K562 (cell line): Measurements from ENCODE around the gene WSCD2. TPM values are rescaled to one million over a fixed set of nuclear protein-coding genes. Genes with fewer than 3 reads are reported as not detected.

Source experiments
- ATAC-seq: fragments of 200-7000 bp; cut with Tn5 transposase; 3 replicates; pipeline ENCODE4 v1.9.1; 2020; ENCODE audit warnings: moderate library complexity
- BruUV-seq: library from RNA; stranded (reverse); fragments of 400-500 nt; replicated peaks from 2 replicates; lab custom pipeline; 2021; lab: Mats Ljungman, UMichigan
- CTCF ChIA-PET: fragments of 300-600 bp; formaldehyde crosslinking; extraction: SDS; loops from one replicate; lab custom pipeline; 2021; ENCODE audit warnings: low intra/inter-chr PET ratio; lab: Yijun Ruan, JAX
- POLR2A ChIA-PET: fragments of 300-600, 350-650 bp; sonication (Branson Sonifier 250); formaldehyde crosslinking; extraction: SDS; loops from one replicate; lab custom pipeline; 2021; ENCODE audit warnings: antibody characterized with exemption, inconsistent platforms; lab: Yijun Ruan, JAX
- DNase-seq, 4 experiments: peaks; one replicate each; pipeline versions ENCODE4 v3.0.0 to v3.0.0-alpha.2; 2011 to 2018; ENCODE audit warnings: low spot score in 3 of 4, mixed read lengths in 3 of 4; ENCODE audit errors: extremely low read depth in 1 of 4
- FAIRE-seq: peaks from 2 replicates; lab custom pipeline; 2011; peaks lifted over from hg19 to GRCh38; lab: Jason Lieb, UNC
- H2AFZ ChIP-seq: 2 replicates; pipeline ENCODE4 v1.6.0; 2011; ENCODE audit warnings: low read depth, low read length, control low read depth, inconsistent platforms
- H3K27ac ChIP-seq: fragments of 200-600 bp; 3 replicates; pipeline ENCODE4 v1.8.0; 2011; ENCODE audit warnings: low read depth, mild to moderate bottlenecking, control low read depth, inconsistent platforms, low read length, moderate library complexity, mixed read lengths; ENCODE audit errors: extremely low read depth
- H3K27me3 ChIP-seq, 2 experiments: fragments of 300-600 bp in 1 of 2; 2 replicates in 1 of 2; 3 replicates in 1 of 2; pipeline versions ENCODE4 v1.6.0 to v1.8.0; 2011; ENCODE audit warnings: inconsistent platforms in 2 of 2, low read length in 2 of 2, mild to moderate bottlenecking in 1 of 2, mixed read lengths in 1 of 2, moderate library complexity in 1 of 2; ENCODE audit not compliant: control insufficient read depth in 2 of 2, insufficient read depth in 2 of 2
- H3K36me3 ChIP-seq: fragments of 300-600 bp; 3 replicates; pipeline ENCODE4 v1.8.0; 2011; ENCODE audit warnings: mild to moderate bottlenecking, low read length, inconsistent platforms; ENCODE audit not compliant: control insufficient read depth, insufficient read depth
- H3K4me1 ChIP-seq, 2 experiments: fragments of 200-600 bp in 1 of 2; replicated peaks in 1 of 2; 2 replicates in 1 of 2; 3 replicates in 1 of 2; pipeline versions ENCODE4 v1.5.1 to v1.8.0; 2011; ENCODE audit warnings: inconsistent platforms in 2 of 2, low read length in 2 of 2, mild to moderate bottlenecking in 1 of 2, mixed read lengths in 1 of 2, moderate library complexity in 1 of 2; ENCODE audit not compliant: control insufficient read depth in 2 of 2, insufficient read depth in 2 of 2
- H3K4me2 ChIP-seq: 2 replicates; pipeline ENCODE4 v1.6.1; 2011; ENCODE audit warnings: low read length, control low read depth, inconsistent platforms, mixed read lengths; ENCODE audit not compliant: insufficient read depth
- H3K4me3 ChIP-seq: fragments of 200-600 bp; sonication (generic), shearing (Covaris generic); 2 replicates; pipeline ENCODE4 v1.5.1; 2016; ENCODE audit warnings: control low read depth, inconsistent platforms
- H3K79me2 ChIP-seq: fragments of 200-600 bp; 3 replicates; pipeline ENCODE4 v1.8.0; 2011; ENCODE audit warnings: low read length, inconsistent platforms; ENCODE audit not compliant: control insufficient read depth, insufficient read depth
- H3K9ac ChIP-seq, 2 experiments: 2 replicates each; pipeline versions ENCODE4 v1.6.0 to v1.6.1; 2011; ENCODE audit warnings: low read depth in 2 of 2, low read length in 2 of 2, control low read depth in 1 of 2, inconsistent platforms in 1 of 2, mild to moderate bottlenecking in 1 of 2, mixed read lengths in 1 of 2; ENCODE audit not compliant: insufficient read depth in 1 of 2
- H3K9me1 ChIP-seq: one replicate; pipeline ENCODE4 v1.6.0; 2011; ENCODE audit warnings: inconsistent platforms, mild to moderate bottlenecking, low read length, moderate library complexity; ENCODE audit not compliant: control insufficient read depth, insufficient read depth
- H3K9me3 ChIP-seq: replicated peaks from 2 replicates; pipeline ENCODE4 v1.5.1; 2011; ENCODE audit warnings: low read depth, low read length, inconsistent platforms; ENCODE audit not compliant: control insufficient read depth, insufficient read depth
- H4K20me1 ChIP-seq: replicated peaks from 2 replicates; pipeline ENCODE4 v1.6.1; 2011; ENCODE audit warnings: low read length, inconsistent platforms, mixed read lengths; ENCODE audit not compliant: control insufficient read depth, insufficient read depth
- ATF1 ChIP-seq, 2 experiments: fragments of 450-650 bp in 1 of 2; IDR thresholded peaks; 2 replicates each; pipeline ENCODE4 v1.6.1; 2016; ENCODE audit warnings: missing compliant biosample characterization in 1 of 2, missing genetic modification characterization in 1 of 2
- BCOR ChIP-seq: fragments of 450-650 bp; IDR thresholded peaks from 2 replicates; pipeline ENCODE4 v1.6.1; 2016
- CHAMP1 ChIP-seq: fragments of 450-650 bp; IDR thresholded peaks from 2 replicates; pipeline ENCODE4 v1.6.1; 2016; ENCODE audit warnings: mild to moderate bottlenecking
- DMBX1 ChIP-seq: fragments of 250-450 bp; sonication (Bioruptor Pico); IDR thresholded peaks from 2 replicates; pipeline ENCODE4 v1.8.0; 2022; ENCODE audit warnings: inconsistent platforms, mild to moderate bottlenecking, moderate library complexity, borderline replicate concordance
- EP400 ChIP-seq: fragments of 450-650 bp; IDR thresholded peaks from 2 replicates; pipeline ENCODE4 v1.6.1; 2017; ENCODE audit warnings: antibody characterized with exemption, mild to moderate bottlenecking, moderate library complexity
- ETV5 ChIP-seq: sonication (generic); formaldehyde crosslinking; IDR thresholded peaks from 2 replicates; pipeline ENCODE4 v1.4.0; 2020; ENCODE audit warnings: low read depth, mild to moderate bottlenecking, missing genetic modification reagents
- HDAC1 ChIP-seq, 2 experiments: fragments of 450-650 bp; IDR thresholded peaks; 2 replicates each; pipeline ENCODE4 v1.6.1; 2016 to 2017; ENCODE audit warnings: inconsistent platforms in 1 of 2, mild to moderate bottlenecking in 1 of 2, moderate library complexity in 1 of 2
- HDAC3 ChIP-seq: fragments of 450-650 bp; IDR thresholded peaks from 2 replicates; pipeline ENCODE4 v1.6.1; 2018; ENCODE audit warnings: borderline replicate concordance, mild to moderate bottlenecking, moderate library complexity; ENCODE audit not compliant: partially characterized antibody
- KDM1A ChIP-seq, 2 experiments: fragments of 450-650 bp; IDR thresholded peaks; 2 replicates each; pipeline ENCODE4 v1.6.1; 2016; ENCODE audit warnings: mild to moderate bottlenecking in 2 of 2
- PHB ChIP-seq: fragments of 250-450 bp; sonication (Bioruptor Pico); IDR thresholded peaks from 2 replicates; pipeline ENCODE4 v1.5.0; 2021
- POLR2AphosphoS5 ChIP-seq: IDR thresholded peaks from 2 replicates; pipeline ENCODE4 v1.6.1; 2011; ENCODE audit warnings: mild to moderate bottlenecking, low read depth, low read length, moderate library complexity; ENCODE audit not compliant: control insufficient read depth, insufficient read depth
- RB1 ChIP-seq: fragments of 450-650 bp; IDR thresholded peaks from 2 replicates; pipeline ENCODE4 v1.6.1; 2017; ENCODE audit warnings: low read depth, mild to moderate bottlenecking
- RBM25 ChIP-seq: fragments of 200-400 bp; formaldehyde crosslinking; IDR thresholded peaks from 2 replicates; pipeline ENCODE4 v1.6.1; 2018; ENCODE audit warnings: low read length, low read depth, moderate library complexity; ENCODE audit not compliant: severe bottlenecking
- SP1 ChIP-seq: sonication (generic); formaldehyde crosslinking; IDR thresholded peaks from 2 replicates; pipeline ENCODE4 v1.8.1; 2022; ENCODE audit warnings: mild to moderate bottlenecking, missing genetic modification reagents
- ZFP36 ChIP-seq: fragments of 150-350 bp; IDR thresholded peaks from 2 replicates; pipeline ENCODE4 v1.6.1; 2018; ENCODE audit warnings: low read length, low read depth; ENCODE audit not compliant: partially characterized antibody
- ZNF121 ChIP-seq: sonication (generic); formaldehyde crosslinking; conservative IDR thresholded peaks from 2 replicates; pipeline ENCODE4 v1.8.0; 2022; ENCODE audit warnings: missing genetic modification reagents
- ZNF174 ChIP-seq: fragments of 250-450 bp; sonication (Bioruptor Pico); IDR thresholded peaks from 2 replicates; pipeline ENCODE4 v1.4.0; 2020; ENCODE audit warnings: mild to moderate bottlenecking
- ZNF274 ChIP-seq: IDR thresholded peaks from 2 replicates; pipeline ENCODE4 v1.6.1; 2011; ENCODE audit warnings: low read depth, mild to moderate bottlenecking, low read length, moderate library complexity, borderline replicate concordance
- ZNF699 ChIP-seq: fragments of 250-450 bp; sonication (Bioruptor Pico); IDR thresholded peaks from 2 replicates; pipeline ENCODE4 v1.8.0; 2021; ENCODE audit warnings: mild to moderate bottlenecking, moderate library complexity; ENCODE audit not compliant: insufficient replicate concordance
- ZNF707 ChIP-seq: fragments of 250-450 bp; sonication (Bioruptor Pico); conservative IDR thresholded peaks from 2 replicates; pipeline ENCODE4 v1.8.0; 2022; ENCODE audit warnings: inconsistent platforms, mild to moderate bottlenecking, moderate library complexity
- WGBS: fragments of 100-300 bp; shearing (Covaris generic); methylation state at CpG from one replicate; pipeline ENCODE4 v1.1.6; 2016; ENCODE audit warnings: low coverage, mixed read lengths; ENCODE audit not compliant: insufficient coverage; ENCODE audit errors: missing lambda C conversion rate; 5-methylcytosine and 5-hydroxymethylcytosine counted together
- in situ Hi-C: fragments of 300-500 bp; cut with MboI; formaldehyde crosslinking; loops from 4 replicates; pipeline ENCODE4 v1.15.0; 2018; ENCODE audit warnings: inconsistent platforms, mixed read lengths
- intact Hi-C: fragments of 100-400 bp; cut with micrococcal nuclease; formaldehyde crosslinking; loops from 2 replicates; pipeline ENCODE4 v1.14.2; 2022
- polyA plus RNA-seq, 8 experiments: library from polyadenylated mRNA; depleted of rRNA in 4 of 8; stranded (reverse) in 5 of 8; unstranded in 3 of 8; fragments of >200 nt; fragmentation: Nextera tagmentation in 2 of 8; fragmentation: Illumina TruSeq in 1 of 8; extraction: Ambion mirVana in 2 of 8; extraction: Trizol in 1 of 8; gene quantifications; 2 replicates each; pipeline versions ENCODE4 v1.2.1 to v1.2.3, GENCODE V29; 2011 to 2014; ENCODE audit warnings: inconsistent platforms in 1 of 8, missing spikeins in 1 of 8
- total RNA-seq, 7 experiments: library from RNA; depleted of rRNA in 6 of 7; stranded (reverse); fragments of >200 nt in 6 of 7; fragmentation: Illumina TruSeq in 2 of 7; extraction: Trizol in 2 of 7; gene quantifications; 2 replicates each; pipeline versions ENCODE4 v1.2.1 to v1.2.3, GENCODE V29; 2011 to 2021; ENCODE audit warnings: low replicate concordance in 1 of 7
- TF ChIP-seq, protein P1 (sequence below): sonication (generic); formaldehyde crosslinking; IDR thresholded peaks from 2 replicates; pipeline ENCODE4 v1.8.1; 2023; ENCODE audit warnings: mild to moderate bottlenecking, missing genetic modification reagents, moderate library complexity

WSCD2 gene
- total and polyA plus RNA-seq, 9 of the 15 experiments (the other 6 are each of a cell fraction or from before 2014, with no cell fraction given) = 0.72 to 14.1 (median 4.0) TPM

GRCh38 chr12:108297424-108297823 lies 168.3 kb downstream of the WSCD2 start:
- no peak overlapping the region for H3K4me2 ChIP-seq
- no TSS peak for BruUV-seq
- FAIRE-seq (no peak), ATAC-seq (no peak), DNase-seq (no peak)
- POLR2A ChIA-PET = interaction anchor here (0.6 kb wide), 1 partner anchor 11 kb away, joined by 3 read pairs; no protein-coding TSS in a partner anchor
- no peaks in the 10 kb centered on the region for H3K36me3 ChIP-seq
- H4K20me1 ChIP-seq = 0 out of 2 replicates have a peak, but pooled peaks cover 5% of the 10 kb centered on the region
- H3K4me1 ChIP-seq = no peaks in the 10 kb centered on the region
- H3K9ac ChIP-seq = no peak overlapping the region
- H3K79me2 ChIP-seq = no peaks in the 10 kb centered on the region
- H2AFZ ChIP-seq = no peak overlapping the region
- in situ Hi-C loops (no loop called here), intact Hi-C loops (no loop called here)
- H3K27me3 ChIP-seq = peaks cover 10 to 16% of the 10 kb centered on the region in 2 experiments; a peak in 4 of 5 replicates
- 9% methylated on average over 2 of the region's 2 CpGs for WGBS
- H3K9me1 ChIP-seq = no peaks in the 10 kb centered on the region
- no peak overlapping the region for H3K4me3 ChIP-seq
- H3K27ac ChIP-seq = no peak overlapping the region
- H3K9me3 ChIP-seq = no peaks in the 10 kb centered on the region
- CTCF ChIA-PET = no interaction called here
- TF ChIP-seq RB1 (no peak), ZNF174 (no peak), RBM25 (peak; percentile 98), ZFP36 (peak; percentile 90), DMBX1 (no peak), HDAC1 (IDR thresholded peaks at IDR 0.05) (no peak), ZNF274 (no peak), ZNF707 (CRISPR knock-in tag) (no peak), ZNF699 (CRISPR knock-in tag) (no peak), ETV5 (CRISPR knock-in tag) (no peak), EP400 (no peak), ZNF121 (CRISPR knock-in tag) (no peak), SP1 (CRISPR knock-in tag) (no peak), ATF1 (CRISPR knock-in tag; IDR thresholded peaks at IDR 0.05) (no peak), ATF1 (tag; IDR thresholded peaks at IDR 0.05) (no peak), POLR2AphosphoS5 (no peak), HDAC3 (no peak), PHB (no peak), CHAMP1 (no peak), BCOR (peak; percentile 78), KDM1A (IDR thresholded peaks at IDR 0.05) (peak; percentile 14 to 50; a peak in 1 of 4 replicates)
- TF ChIP-seq, protein P1, sequence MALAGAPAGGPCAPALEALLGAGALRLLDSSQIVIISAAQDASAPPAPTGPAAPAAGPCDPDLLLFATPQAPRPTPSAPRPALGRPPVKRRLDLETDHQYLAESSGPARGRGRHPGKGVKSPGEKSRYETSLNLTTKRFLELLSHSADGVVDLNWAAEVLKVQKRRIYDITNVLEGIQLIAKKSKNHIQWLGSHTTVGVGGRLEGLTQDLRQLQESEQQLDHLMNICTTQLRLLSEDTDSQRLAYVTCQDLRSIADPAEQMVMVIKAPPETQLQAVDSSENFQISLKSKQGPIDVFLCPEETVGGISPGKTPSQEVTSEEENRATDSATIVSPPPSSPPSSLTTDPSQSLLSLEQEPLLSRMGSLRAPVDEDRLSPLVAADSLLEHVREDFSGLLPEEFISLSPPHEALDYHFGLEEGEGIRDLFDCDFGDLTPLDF (CRISPR knock-in tag) = no peak
